Nucleus accumbens (tissue), 56 donors: ENCODE results near the gene PHLDA1.
A peak's percentile ranks its signal among the peaks of the same experiment; 100 is the strongest.
"Not testable (repeated sequence)": the region's sequence is repeated elsewhere in the genome, so short reads cannot be mapped to it uniquely, and the experiment has no call there.

ENCODE experiments used
- DNase-seq, 56 donors: peaks; one replicate each; lab custom pipeline; 2025; lab: John Stamatoyannopoulos, UW

PHLDA1 gene

GRCh38 chr12:75990189-75990912 is 41.2 kb downstream of the PHLDA1 start:
- no peak for DNase-seq

- not testable (repeated sequence) for DNase-seq
These were observed 43.9 kb downstream of the PHLDA1 start for GRCh38 chr12:75987709-75988108.

GRCh38 chr12:75986001-75986746 is 45.4 kb downstream of the PHLDA1 start:
- no peak for DNase-seq

GRCh38 chr12:75985566-75985965 is 46.0 kb downstream of the PHLDA1 start:
- no peak for DNase-seq

GRCh38 chr12:75984577-75985182 is 46.9 kb downstream of the PHLDA1 start:
- no peak for DNase-seq

GRCh38 chr12:75983851-75984250 is 47.7 kb downstream of the PHLDA1 start:
- not testable (repeated sequence) for DNase-seq

GRCh38 chr12:75982979-75983660 is 48.5 kb downstream of the PHLDA1 start:
- DNase-seq: no peak

- no peak for DNase-seq
These were observed 49.4 kb downstream of the PHLDA1 start for GRCh38 chr12:75982169-75982564.

GRCh38 chr12:75981247-75982168 is 50.1 kb downstream of the PHLDA1 start:
- DNase-seq: no peak

GRCh38 chr12:75979181-75979580 is 52.4 kb downstream of the PHLDA1 start:
- DNase-seq: no peak

- DNase-seq: no peak
These were observed 52.9 kb downstream of the PHLDA1 start for GRCh38 chr12:75978677-75979076.

- DNase-seq: peak in 38 of 56 donors; percentile 5 to 71 (median 33)
These were observed 53.5 kb downstream of the PHLDA1 start for GRCh38 chr12:75977952-75978671.

GRCh38 chr12:75977590-75977951 is 54.0 kb downstream of the PHLDA1 start:
- DNase-seq: no peak

- DNase-seq: no peak
These were observed 54.7 kb downstream of the PHLDA1 start for GRCh38 chr12:75976913-75977312.

GRCh38 chr12:75976113-75976512 is 55.5 kb downstream of the PHLDA1 start:
- no peak for DNase-seq

- DNase-seq: no peak
These were observed 55.9 kb downstream of the PHLDA1 start for GRCh38 chr12:75975702-75976101.
